T-helper 2 cell (primary cell): ENCODE measurements around the gene BPIFB6.

Source experiments
- DNase-seq, 5 experiments: peaks; one replicate each; pipeline versions ENCODE4 v3.0.0 to v3.0.0-alpha.2; 2012 to 2022

Gene BPIFB6

DNA sequence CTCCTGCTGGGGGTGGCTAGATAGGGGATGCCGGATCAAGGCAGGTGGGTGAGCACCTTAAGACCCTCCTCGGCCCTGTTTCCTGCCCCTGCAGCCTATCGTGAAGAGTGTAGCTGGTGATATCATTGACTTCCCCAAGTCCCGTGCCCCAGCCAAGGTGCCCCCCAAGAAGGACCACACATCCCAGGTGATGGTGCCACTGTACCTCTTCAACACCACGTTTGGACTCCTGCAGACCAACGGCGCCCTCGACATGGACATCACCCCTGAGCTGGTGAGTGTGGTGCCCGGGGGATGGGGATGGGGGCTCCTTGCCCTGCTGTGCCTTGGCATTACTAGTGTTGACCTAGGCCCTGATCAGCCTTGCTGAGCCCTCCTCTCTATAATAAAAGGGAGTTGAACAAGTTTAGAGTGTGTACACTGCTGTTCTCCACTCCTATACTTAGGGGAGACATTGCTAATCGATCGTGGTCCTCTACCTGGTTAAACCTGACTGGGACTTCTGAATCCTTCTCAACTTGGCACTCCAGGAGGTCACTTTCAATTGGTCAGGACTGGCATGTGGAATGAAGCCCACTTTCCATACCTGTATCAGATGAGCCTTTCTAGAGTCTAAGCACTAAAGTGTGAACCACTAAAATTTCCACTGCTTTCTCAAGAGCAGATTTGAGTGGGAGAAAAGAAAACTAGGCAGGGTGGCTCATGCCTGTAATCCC lies 33.3 kb downstream of the BPIFB6 start:
- DNase-seq: no peak

GRCh38 chr20:33065785-33066184 lies 34.3 kb downstream of the BPIFB6 start:
- no peak for DNase-seq

DNA sequence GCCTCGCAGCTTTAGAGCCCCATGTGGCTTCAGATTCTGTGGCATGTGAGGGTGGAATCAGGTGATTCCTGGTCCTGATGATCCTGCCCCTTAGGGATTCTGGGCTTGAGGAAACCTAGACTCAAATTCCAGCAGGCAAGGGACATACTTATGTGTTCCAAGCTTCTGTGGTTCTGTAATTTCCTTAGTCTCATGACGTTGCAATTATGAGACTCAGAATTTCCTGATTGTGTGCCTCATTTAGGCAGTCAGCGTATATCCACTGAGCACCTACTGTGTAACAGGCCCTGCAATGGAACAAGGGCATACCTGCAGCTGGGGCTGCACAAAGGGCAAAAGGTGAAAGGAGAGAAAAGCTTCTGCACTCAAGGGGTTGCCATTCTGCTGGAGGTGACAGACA lies 36.4 kb downstream of the BPIFB6 start:
- DNase-seq: no peak

GRCh38 chr20:33068251-33068939 lies 36.9 kb downstream of the BPIFB6 start:
- no peak for DNase-seq

DNA sequence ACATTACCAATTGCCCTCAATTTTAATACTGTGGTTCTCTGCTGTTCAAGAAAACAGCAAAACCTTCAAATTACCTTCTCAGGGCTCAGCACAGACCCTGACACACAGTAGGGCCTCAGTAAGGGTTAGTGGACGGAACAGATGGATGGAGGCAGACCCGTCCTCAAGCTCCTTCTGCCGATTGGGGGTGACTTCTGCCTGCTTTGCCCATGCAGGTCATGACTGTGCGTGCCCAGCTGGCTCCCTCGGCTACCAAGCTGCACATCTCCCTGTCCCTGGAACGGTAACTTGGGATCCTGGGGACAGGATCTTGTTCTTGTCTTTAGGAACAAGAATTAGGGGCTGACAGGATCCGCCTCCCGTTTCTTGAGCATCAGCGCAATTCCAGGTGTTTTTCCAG lies 38.2 kb downstream of the BPIFB6 start:
- no peak for DNase-seq

- DNase-seq: no peak
Measured at GRCh38 chr20:33070111-33071053, 38.9 kb downstream of the BPIFB6 start.

- no peak for DNase-seq
Measured at GRCh38 chr20:33071198-33071597, 39.8 kb downstream of the BPIFB6 start.

- DNase-seq: no peak
Measured at GRCh38 chr20:33072362-33072761, 40.9 kb downstream of the BPIFB6 start.

DNA sequence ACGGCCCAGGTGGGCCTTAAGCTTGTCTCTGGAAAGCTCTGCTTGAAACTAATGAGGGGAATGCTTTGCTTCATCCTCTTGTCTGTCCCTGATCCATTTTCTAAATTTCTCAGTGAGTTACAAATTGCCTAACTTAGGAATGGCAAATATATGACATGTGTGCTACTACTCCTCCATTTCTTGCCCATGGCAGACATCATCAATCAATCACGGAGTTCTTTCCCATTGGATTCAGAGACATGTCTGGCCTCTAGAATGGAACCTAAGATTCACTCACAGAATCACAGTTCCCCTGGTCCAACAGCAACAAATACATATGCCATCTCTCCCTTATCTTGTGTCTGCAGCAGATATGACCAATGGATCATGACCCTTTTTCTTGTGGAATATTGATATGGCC lies 41.4 kb downstream of the BPIFB6 start:
- no peak for DNase-seq

DNA sequence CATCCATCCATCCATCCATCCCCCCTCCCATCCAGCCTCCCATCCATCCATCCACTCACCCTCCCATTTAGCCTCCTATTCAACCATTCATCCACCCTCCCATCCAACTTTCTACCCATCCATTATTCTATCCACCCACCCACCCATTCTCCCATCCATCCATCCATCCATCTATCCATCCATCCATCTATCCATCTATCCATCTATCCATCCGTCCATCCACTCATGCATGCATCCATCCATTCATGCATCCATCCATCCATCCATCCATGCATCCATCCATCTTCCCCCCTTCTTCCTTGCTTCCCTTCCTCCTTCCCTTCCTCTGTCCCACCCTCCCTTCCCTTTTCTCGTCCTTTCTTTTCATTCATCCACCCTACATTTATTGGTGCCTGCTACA lies 43.2 kb downstream of the BPIFB6 start:
- no peak for DNase-seq

DNA sequence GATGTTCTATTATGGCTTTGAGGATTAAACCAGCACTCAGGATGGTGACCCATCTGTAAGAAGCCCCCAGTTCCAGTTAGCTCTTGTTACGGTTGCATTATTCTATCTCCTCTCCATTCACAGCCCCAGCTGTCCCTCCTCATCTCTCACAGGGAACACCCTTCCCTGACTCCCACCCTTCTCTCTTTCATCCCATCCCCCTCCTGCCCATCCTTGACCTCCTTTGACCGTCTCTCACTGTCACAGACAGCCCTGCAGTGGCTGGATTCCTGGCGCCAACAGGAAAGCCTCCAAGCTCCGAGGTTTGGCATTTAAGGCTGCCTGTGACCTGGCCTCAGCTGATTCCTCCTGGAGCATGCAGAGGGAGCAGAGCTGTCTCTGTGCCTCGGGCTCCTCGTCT lies 43.8 kb downstream of the BPIFB6 start:
- DNase-seq: no peak

DNA sequence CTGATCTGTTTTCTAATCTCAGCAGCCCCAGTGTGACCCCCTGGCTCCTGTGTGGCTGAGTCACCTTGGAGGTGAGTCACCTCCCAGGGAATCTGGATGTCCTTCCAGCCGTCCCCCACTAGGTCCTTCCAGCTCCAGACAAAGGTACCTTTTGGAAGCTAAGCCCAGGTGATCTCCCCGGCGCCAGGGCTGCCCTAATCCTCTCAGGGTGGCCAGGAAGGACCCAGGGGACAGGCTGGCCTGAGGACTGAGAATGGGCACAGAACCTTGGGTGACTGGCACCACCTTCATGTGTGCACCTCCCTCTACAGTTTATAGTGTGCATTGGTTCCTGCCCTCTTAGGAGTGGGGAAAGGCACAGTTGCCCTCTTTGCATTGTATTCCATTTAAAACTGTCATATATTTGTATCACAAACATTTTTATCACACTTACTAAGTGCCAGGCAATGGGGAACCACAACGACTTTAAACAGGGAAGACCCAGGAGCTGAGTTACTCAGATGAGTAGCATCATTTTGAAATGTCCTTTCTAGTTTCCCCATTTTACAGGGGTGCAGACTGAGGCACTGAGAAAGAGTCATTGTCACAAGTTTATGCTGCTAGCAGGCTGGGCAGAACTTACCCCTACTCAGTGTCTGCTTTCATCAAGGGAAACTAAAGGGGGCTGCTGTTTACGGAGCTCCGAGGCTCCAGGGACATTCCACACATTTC lies 45.4 kb downstream of the BPIFB6 start:
- peak in 1 of 5 experiments; percentile 50 for DNase-seq

- no peak for DNase-seq
Measured at GRCh38 chr20:33079259-33079658, 47.8 kb downstream of the BPIFB6 start, which contains the start of gene BPIFB4. Gene BPIFB4, plus strand, starts transcription at chr20:33079643. Its CDS starts 1,884 bp downstream, at chr20:33081527.

- DNase-seq: no peak
Measured at GRCh38 chr20:33081411-33082154, 50.1 kb downstream of the BPIFB6 start.

GRCh38 chr20:33082546-33082945 lies 51.1 kb downstream of the BPIFB6 start:
- DNase-seq: no peak

DNA sequence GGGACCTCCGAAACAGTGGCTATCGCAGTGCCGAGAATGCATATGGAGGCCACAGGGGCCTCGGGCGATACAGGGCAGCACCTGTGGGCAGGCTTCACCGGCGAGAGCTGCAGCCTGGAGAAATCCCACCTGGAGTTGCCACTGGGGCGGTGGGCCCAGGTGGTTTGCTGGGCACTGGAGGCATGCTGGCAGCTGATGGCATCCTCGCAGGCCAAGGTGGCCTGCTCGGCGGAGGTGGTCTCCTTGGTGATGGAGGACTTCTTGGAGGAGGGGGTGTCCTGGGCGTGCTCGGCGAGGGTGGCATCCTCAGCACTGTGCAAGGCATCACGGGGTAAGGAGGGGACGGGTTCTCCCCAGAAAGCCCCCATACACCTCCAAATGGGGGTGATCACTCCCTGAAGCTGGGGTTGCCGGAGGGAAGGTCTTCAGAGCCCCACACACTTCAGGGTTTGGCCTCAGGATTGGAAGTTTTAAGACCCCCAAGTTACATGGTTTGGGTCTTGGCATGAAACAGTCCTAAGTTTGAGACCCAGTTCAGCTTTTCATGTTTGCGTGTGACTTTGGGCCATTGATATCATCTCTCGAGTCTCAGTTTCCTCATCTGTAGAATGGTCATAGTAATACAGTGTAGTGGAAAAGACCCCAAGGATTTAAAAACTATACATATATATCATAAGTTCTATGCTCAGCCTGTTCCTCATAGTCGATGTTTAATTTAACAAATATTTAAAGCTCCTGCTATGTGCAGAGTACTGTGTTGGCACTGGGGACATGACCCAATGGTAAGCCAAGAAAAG lies 52.3 kb downstream of the BPIFB6 start:
- DNase-seq: no peak

DNA sequence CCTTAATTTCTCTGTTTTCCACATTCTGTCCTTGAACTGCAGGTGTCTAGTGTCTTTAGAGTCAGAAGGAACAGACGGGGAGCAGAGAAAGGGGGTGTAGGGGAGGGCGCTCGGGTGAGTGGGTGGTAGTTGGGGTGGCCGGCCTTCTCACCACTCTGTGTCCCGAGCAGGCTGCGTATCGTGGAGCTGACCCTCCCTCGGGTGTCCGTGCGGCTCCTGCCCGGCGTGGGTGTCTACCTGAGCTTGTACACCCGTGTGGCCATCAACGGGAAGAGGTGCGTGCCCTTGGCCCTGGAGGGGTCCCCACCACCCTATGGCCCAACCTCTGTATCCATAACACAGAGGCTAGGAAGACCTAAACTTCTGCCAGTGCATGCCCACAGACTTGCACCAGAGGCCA lies 53.3 kb downstream of the BPIFB6 start:
- no peak for DNase-seq

DNA sequence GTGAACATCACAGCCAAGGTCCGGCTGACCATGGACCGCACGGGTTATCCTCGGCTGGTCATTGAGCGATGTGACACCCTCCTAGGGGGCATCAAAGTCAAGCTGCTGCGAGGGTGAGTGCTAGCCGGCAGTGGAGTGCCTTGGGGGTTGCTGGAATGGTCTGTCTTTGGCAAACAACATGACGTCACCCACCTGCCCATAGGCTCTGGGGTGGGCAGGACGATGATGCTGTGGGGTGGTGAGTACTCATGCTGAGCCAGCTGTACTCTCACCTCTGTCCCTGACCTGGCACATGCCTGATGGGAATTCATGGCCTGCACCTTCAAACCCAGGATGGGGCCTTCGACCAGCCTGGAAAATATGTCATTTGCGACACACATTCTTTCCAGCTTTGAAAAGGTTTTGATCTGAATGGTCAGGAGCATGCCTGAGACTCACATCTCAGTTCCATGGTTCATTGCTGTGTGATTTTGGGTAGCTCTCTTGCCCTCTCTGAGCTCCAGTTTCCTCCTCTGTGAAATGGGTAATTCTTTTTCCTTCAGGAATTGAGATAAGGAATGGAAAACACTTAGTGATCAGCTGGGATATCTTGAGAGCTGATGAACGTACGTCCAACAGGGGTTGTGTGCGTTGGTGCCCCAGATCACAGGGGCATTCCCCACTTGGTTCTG lies 54.7 kb downstream of the BPIFB6 start:
- DNase-seq: no peak

DNA sequence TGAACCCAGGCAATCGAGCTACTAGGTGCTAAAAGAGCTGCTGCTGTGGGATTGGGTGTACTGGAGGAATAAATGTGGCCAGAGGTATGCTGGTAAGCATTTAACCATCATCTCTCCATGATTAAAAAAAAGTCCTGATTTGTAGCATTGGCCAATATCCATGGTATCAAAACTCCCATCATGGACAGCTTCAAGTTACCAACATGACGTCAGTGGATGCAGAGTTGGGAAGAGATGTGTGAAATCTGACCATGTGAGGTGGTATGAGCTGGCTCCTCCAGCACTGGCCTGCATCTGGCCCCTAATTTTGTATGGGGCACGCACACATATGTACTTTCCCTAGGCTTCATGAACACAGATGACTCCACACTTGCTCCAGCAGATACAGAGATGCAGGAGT lies 59.7 kb downstream of the BPIFB6 start:
- no peak for DNase-seq

- no peak for DNase-seq
Measured at GRCh38 chr20:33091693-33092092, 60.2 kb downstream of the BPIFB6 start.
